Testis (tissue), 2 donors: Measurements from ENCODE around the gene GDPD5.

Experiments
- POLR2A ChIP-seq: fragments of 450-650 bp; IDR thresholded peaks from one replicate; pipeline ENCODE4 v1.6.1; 2017; ENCODE audit warnings: antibody characterized with exemption, mild to moderate bottlenecking, moderate library complexity
- TF ChIP-seq, protein P1 (sequence below), 3 experiments: fragments of 450-650 bp in 2 of 3; fragments of 200-600 bp in 1 of 3; sonication (generic) in 1 of 3; IDR thresholded peaks; one replicate each; pipeline ENCODE4 v1.5.1; 2016 to 2019; ENCODE audit warnings: antibody characterized with exemption in 3 of 3, mild to moderate bottlenecking in 2 of 3, moderate library complexity in 1 of 3

- TF ChIP-seq, protein P1, sequence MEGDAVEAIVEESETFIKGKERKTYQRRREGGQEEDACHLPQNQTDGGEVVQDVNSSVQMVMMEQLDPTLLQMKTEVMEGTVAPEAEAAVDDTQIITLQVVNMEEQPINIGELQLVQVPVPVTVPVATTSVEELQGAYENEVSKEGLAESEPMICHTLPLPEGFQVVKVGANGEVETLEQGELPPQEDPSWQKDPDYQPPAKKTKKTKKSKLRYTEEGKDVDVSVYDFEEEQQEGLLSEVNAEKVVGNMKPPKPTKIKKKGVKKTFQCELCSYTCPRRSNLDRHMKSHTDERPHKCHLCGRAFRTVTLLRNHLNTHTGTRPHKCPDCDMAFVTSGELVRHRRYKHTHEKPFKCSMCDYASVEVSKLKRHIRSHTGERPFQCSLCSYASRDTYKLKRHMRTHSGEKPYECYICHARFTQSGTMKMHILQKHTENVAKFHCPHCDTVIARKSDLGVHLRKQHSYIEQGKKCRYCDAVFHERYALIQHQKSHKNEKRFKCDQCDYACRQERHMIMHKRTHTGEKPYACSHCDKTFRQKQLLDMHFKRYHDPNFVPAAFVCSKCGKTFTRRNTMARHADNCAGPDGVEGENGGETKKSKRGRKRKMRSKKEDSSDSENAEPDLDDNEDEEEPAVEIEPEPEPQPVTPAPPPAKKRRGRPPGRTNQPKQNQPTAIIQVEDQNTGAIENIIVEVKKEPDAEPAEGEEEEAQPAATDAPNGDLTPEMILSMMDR (IDR thresholded peaks at IDR 0.05), result no peak
- no peak for TF ChIP-seq POLR2A
Observed at GRCh38 chr11:75526192-75526541, 426 bp upstream of the GDPD5 start.
